Measurements from ENCODE around the gene ALDH5A1. TPM values are rescaled to one million over a fixed set of nuclear protein-coding genes. Genes with fewer than 3 reads are reported as not detected.
A peak's percentile ranks its signal among the peaks of the same experiment; 100 is the strongest.

Gene ALDH5A1
- total RNA-seq, 1 experiment from 2014 or later: 1.0 TPM

DNA sequence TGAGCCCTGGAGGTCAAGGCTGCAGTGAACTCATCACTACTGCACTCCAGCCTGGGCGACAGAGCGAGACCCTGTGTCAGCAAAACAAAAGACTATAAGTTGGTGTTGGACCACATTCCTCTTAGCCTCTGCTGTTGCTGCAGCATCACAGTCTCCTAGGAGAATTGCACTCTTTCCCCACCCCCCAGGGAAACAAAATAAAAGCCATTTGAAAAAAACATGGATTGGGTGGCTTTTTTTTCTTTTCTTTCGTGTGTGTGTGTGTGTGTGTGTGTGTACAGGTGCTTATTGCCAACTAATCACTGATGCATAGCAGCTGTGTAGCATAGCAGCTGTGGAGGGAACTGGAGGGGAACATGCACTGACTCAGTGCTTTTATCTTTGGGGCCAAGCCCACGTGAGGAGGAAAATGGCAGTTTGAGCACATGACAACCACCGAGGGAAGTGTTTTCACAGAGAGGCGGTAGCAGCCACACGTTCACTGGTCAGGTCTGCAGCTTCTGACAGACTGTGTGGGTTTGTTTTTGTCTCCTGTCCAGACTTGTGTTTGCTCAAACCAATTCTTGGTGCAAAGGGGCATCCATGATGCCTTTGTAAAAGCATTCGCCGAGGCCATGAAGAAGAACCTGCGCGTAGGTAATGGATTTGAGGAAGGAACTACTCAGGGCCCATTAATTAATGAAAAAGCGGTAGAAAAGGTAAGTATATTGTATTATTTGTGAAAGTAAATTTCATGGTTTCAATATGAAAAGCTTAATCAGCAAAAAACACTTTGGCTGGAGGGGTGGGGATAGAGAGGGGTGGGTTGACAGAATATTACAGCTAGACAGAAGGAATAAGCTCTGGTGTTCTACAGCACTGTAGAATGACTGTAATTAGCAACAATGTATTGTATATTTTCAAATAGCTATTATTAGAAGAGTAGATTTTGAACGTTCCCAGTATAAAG, 27.7 kb downstream of the ALDH5A1 start:
- DNase-seq (ENCODE audit: low read depth): peak; percentile 11

DNA sequence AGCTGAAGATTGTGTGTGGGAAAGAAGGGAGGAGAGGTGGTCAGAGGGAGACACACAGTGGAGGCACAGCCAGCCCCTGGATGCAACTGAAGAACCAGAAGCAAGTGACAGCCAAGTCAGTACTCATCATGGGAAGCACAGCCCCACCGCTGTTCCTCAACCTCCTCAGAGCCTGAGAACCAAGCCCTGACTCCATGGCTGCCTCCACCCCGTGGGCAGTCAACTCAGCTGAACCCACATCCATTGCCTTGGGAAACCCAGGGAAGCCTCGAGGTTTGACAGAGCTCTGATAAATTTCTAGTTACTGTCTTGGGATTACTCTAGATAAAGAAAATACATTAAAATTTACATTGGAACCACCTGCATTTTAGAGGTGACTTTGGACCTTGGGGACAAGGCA, 29.6 kb downstream of the ALDH5A1 start:
- no peak for DNase-seq (ENCODE audit: low read depth)

DNA sequence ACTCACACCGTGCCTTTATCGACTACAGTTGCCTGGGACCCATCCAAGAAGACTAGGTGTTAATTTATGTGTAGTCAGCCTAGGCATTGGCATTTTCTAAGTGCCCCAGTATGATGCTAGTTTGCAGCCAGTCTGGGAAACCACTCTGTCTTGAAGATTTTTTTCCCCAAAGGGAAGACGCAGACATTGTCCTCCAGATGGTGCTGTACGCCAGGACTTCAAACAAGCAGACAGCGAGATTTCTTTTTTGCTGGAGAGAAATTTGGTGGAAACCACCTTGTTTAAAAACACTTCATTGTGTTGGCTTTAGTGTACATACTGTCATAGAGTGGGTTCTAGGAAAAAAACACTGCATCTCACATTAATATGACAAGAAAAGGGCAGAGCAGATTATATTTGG, 30.0 kb downstream of the ALDH5A1 start:
- peak; percentile 31 for DNase-seq (ENCODE audit: low read depth)

DNA sequence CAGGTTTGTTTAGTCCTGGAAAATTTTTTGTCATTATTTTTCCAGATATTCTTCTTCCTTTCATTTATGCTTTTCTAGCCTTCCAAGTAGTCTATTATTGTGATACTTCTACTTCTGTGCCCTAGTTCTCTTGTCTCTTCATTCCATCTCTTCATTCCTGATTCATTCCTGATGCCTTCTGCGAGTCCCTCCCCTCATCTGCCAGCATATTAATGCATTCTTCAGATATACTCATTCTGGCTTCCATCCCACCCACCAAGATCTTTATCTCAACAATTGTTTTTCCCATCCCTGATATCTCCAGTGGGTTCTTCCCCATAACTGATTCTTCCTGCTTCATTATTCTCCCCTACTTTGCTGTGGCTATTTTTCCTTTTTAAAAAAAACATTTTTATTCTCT, 35.2 kb downstream of the ALDH5A1 start:
- DNase-seq (ENCODE audit: low read depth): no peak

DNA sequence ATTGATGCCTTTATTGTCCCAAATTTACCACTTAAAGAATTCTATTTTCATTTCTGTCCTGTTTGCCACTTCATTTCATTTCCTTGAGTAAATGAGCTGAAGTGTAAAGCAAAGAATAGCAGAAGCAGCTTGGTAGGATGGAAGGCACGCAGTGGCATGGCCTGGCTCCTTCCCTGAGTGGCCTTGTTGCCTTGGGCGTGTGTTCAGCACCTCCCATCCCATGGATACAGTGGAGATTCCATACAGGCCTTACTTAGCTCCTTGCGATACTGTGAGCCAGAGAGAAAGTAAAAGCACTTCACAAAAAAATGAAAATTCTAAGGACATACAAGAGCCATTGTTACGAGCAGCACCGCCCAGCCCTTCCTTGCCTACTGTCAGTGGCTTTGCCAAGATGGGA, 39.6 kb downstream of the ALDH5A1 start:
- no peak for DNase-seq (ENCODE audit: low read depth)

DNA sequence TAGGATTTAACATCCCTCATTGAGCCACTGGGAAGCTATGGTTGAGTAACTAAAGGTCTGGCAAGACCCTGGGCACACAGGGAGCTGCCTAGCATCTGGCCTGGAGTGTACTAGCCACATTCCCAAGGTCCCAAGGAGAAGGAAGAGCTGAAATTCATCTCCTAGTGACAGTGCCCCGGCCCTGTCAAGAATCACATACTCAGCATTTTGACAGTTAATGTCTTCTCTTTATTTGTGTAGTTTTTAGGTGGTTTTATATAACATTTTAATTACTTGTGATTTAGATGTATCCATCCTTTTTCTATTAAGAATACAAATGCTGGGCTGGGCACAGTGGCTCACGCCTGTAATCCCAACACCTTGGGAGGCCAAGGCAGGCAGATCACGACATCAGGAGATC, 40.4 kb downstream of the ALDH5A1 start:
- DNase-seq (ENCODE audit: low read depth): no peak

DNA sequence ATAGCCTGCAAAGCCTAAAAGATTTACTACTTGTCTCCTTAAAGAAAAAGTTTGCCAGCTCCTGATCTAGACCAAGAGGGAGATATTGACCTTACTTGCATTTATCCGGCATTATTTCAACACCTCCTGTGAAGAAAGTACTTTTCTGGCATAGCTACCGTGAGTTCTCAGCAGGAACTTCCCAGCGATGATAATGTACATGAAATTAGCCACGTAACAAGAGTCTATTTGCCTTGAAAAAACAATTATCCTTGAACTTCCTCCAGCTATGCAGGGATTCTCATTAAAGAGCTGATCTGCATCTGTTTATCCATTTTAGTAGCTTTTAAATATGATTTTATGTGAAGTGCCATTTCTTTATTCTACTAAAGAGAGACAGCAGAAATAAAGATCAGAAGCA, 41.7 kb downstream of the ALDH5A1 start:
- no peak for DNase-seq (ENCODE audit: low read depth)

DNA sequence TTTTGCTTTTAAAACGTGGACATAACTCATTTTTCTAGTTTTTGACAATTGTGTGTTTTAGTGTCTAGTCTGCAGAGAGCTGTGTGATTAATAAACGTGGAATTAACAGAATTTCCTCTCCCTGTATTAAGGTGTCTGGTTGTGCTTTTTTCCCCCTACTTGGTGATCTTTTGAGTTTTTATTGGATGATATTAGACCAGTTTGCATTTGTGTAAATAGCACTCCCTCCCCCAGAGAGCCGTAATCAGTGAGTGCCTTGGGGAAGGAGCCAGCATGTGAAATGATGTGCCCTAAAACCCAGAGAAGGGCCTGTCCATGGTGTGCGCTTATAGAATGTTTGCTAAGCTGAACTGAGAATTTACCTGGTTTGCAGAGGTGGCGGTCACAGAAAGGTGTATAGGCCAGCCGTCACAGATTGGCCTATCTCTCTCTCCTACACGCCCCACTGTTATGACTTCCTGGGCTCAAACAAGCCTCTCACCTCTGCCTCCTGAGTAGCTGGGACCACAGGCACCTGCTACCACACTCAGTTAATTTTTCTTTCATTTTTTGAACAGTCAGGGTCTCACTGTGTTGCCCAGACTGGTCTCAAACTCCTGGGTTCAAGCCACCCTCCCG, 42.4 kb downstream of the ALDH5A1 start:
- no peak for DNase-seq (ENCODE audit: low read depth)

DNA sequence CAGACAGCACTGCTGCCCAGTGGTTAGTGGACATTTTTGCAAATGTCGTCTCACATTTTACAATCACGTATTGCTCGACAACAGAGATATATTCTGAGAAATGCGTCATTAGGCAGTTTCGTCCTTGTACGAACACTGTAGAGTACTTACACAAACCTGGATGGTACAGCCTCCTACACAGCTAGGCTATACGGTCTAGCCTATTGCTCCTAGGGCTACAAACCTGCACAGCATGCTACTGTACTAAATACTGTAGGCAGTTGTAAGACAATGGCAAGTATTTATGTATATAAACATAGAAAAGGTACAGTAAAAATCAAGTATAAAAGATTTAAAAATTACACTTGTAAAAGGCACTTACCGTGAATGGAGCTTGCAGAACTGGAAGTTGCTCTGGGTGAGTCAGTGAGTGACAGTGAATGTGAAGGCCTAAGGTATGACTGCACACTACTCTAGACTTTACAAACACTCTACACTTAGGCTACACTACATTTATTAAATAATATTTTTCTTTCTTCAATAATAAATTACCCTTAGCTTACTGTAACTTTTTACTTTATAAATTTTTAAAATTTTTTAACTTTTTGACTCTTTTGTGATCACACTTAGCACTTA, 43.1 kb downstream of the ALDH5A1 start:
- no peak for DNase-seq (ENCODE audit: low read depth)

DNA sequence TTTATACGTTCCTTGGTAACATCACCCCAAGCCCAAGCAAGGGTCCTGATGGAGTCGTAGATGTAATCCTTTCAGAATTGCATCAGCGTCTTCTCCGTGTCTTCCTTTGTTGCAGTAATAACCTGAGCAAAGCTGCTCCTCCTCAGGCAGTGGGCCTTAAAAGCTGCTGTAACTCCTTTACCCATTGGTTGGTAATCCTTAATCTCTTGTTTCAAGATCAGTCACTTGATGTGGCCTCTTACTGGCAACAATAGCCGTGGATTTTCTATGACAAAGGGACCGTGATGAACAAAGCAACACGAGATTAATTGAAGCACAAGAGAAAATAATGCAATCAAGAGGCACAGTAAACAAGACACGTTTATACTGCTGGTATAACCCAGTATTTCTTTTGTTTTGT, 44.6 kb downstream of the ALDH5A1 start:
- DNase-seq (ENCODE audit: low read depth): no peak

DNA sequence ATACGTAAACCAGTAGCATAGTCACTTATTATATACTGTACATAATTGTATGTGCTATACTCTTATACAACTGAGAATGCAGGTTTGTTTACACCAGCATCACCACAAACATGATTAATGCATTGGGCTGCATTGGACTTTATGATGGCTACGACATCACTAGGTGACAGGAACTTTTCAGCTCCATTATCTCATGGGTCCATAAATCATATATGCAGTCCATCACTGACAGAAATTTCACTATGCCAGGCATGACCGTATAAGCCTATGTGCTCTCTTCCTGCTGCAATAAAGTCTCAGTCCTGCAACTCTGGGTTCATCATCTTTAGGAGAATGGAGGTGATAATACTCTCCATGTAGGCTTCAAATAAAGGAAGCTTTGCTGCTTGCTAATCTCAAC, 45.4 kb downstream of the ALDH5A1 start:
- DNase-seq (ENCODE audit: low read depth): no peak

DNA sequence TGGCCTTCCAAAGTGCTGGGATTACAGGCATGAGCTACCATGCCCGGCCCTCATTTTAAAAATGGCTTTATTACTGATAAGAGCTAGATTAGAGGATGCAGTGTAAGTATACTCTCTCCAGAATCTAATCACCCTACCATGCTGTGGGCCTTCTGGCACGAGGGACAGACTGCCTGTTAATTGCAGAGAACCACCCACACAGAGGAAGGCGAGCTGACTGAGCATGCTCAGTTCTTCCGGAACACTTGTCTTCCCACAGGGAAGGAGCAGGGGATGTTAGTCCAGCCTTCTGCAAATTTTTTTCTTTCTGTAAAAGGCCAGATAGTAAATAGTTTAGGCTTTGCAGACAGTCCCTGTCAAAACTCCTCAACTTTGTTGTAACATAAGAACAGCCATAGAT, 48.9 kb downstream of the ALDH5A1 start:
- DNase-seq (ENCODE audit: low read depth): no peak

DNA sequence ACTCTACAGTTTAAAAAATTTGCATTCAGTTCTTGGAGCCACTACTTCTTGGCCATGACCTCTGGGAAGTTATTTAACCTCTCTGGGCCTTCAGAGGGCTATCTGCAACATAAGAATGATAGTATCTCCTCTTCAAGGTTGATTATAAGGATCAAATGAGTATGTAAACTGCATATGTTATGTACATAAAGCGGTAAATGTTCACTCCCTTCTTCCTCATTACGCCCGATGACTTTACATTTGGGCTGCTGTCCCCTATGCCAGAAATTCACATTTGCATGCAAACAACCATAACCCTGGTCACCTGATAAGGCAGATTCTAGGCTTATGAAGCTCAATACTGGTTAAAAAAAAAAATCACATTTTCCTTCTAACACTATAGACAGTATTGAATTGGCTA, 50.4 kb downstream of the ALDH5A1 start:
- DNase-seq (ENCODE audit: low read depth): no peak

DNA sequence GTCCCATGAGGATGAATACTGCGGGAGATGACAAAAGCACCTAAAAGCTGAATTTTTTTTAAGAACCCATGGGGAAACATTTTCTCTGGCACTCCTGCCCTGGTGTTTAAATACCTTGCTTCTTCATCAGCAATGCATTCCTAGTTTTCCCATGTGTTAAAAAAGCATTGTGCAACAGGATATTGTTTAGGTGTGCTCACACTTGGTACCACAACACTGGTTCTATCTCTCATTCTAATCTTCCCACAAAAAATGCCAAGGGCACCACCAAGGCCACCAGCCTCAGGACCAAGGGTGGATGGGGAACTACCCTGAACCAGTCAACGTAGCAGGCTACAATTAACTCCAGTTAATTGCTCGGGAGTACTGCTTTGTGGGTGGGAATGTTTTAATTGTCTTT, 50.9 kb downstream of the ALDH5A1 start:
- DNase-seq (ENCODE audit: low read depth): no peak

DNA sequence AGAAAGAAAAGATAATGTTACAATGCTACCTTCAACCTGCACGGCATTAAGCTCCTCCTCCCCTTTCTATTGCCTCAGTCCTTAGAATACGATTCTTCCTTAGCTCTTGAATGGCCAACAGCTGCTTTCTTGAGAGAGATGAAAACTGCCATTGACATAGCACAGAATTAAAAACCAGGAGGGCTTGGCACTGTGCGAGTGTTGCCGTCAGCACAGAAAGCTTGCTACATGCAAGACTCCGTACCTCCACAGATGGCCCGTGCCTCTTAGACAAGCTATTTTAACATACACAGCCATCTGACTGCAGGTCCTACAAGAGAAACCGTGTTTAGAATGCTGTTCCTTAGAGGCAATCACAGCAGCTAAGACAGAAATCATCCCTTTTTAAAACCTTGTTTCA, 51.7 kb downstream of the ALDH5A1 start:
- DNase-seq (ENCODE audit: low read depth): no peak

DNA sequence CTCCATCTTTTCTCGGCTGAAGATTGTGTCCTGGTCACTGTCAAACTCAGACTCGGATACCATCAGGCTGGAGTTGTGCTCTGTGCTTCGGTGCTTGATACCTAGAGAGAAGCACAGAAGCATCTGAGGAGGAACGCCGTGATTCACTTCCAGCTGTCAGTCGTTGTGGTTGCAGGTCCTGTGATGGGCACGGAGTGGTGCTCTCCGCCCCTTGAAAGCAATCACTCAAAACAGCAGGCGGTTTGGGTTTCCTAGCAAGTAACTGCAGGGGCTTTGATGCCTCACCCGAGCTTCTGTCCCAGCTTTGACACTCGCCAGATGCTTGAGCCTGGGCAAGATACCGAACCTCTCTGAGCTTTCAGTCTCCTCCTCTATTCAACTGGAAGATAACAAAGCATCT, 52.5 kb downstream of the ALDH5A1 start:
- DNase-seq (ENCODE audit: low read depth): peak; percentile 71

DNA sequence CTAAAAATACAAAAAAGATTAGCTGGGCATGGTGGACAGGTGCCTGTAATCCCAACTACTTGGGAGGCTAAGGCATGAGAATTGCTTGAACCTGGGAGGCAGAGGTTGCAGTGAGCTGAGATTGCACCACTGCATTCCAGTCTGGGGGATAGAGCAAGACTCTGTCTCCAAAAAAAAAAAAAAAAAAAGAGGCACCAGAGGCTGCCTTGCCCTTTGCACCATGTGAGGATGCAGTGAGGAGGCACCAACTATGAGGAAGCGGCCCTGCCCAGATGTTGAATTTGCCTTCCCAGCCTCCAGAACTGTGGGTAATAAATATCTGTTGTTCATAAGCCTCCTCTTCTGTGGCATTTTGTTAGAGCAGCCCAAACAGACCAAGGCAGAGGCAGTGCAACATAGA, 54.4 kb downstream of the ALDH5A1 start:
- no peak for DNase-seq (ENCODE audit: low read depth)

DNA sequence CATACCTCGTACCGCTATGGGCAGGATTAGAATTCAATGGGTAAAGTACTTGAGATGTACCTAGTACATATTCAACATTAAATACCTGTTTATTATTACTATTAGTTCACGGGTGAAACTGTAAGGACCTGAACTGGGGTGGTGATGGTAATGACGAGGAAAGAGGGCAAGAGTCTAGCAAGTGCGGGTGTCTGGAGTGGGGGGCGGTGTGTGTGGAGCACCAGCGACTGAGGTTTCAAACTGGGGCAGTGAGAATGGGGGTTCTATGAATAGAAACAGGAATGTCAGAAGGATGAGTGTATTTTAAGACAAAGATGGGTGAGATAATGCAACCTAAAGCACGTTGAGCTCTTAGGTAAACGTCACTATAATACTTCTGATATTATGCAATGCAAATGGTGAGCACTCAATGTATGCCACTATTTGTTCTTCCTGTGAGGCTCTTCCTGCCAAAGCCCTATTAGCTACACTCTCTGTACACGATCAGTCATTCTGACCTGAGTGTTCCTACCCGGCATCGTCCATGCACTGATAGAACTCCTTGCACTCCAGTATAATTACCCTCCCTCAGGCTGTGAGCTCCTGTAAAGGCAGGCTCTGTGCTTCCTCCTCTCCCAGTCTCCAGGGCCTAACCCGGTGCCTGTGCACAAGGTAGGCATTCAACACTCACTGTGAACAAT, 55.0 kb downstream of the ALDH5A1 start:
- DNase-seq (ENCODE audit: low read depth): no peak

DNA sequence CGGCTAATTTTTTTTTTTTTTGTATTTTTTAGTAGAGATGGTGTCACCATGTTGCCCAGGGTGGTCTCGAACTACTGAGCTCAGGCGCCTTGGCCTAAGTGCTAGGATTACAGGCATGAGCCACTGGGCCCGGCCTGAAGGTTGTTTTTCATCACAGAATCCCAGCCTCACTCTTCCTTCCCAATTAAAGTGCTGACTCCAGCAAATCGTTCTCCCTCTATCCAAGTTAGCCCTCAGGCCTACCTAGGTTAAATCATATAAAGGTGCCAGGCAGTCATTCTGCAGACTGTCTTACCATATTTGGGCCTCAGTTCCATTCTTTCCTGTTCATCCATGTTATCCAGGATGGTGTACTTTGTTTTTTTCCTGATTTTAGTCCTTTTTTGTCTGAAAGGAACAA, 56.4 kb downstream of the ALDH5A1 start:
- no peak for DNase-seq (ENCODE audit: low read depth)

DNA sequence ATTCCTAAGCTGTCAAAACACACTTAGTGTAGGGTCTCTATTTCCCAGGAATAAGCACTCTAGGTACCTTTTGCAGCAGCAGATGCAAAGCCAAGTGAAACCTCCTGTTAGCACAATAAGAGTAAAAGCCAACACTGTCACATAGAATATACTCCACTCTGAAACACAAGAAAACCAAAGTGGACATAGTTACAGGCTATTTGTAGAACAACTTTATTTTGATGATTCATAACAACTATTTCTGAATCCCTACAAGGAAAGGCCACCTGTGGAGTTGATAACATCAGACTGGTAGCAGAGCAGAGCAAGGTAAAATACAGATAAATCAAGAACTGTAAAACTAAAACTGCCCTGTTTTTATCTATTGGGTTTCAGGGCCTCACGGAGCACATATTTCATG, 59.7 kb downstream of the ALDH5A1 start:
- no peak for DNase-seq (ENCODE audit: low read depth)

DNA sequence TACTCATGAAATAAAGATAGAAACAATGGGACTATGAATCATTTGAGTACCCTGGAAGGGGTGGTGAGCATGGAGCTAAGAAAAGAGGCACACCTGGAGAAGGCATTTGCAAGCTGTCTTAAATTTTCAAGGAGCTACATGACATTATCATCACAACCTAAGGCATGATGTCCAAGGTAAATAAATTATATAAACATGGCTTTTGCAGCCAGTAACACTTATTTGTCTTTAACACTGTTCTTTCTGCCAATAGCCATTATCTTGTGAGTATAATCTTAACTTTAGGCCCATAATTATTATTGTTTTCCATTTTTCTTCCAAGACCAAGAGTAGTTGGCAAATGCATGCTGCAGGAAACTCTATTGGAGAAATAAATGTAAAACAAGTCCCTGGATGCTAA, 63.7 kb downstream of the ALDH5A1 start:
- DNase-seq (ENCODE audit: low read depth): no peak

DNA sequence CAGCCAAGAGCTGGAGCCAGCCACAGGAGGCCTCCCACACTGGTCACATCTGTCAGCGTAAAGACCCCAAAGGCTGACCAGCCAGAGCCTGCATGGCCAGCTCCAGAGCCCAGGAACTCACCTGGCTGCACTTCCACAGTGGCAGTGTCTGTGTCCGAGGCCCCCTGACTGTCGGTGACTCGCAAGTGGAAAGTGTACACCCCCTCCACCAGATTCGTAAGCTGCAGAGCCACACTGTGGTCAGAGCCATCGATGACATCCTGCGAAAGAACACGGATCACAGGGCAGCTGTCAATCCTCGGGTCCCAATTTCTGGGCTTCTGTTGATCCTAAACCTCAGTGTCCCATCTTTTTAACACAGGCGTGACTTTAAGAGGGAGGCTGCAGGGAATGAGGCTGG, 69.3 kb downstream of the ALDH5A1 start:
- no peak for DNase-seq (ENCODE audit: low read depth)
